GM23338 (cell line): Measurements from ENCODE around the gene POLR2F.

Experiments used
- CTCF ChIP-seq, 2 experiments: fragments of 200-600 bp in 1 of 2; sonication (generic) in 1 of 2; conservative IDR thresholded peaks; 2 replicates each; pipeline versions ENCODE4 v1.5.1 to v1.6.1; 2016 to 2017; ENCODE audit warnings: antibody characterized with exemption in 2 of 2, low read depth in 2 of 2, mild to moderate bottlenecking in 2 of 2, moderate library complexity in 1 of 2
- EZH2 ChIP-seq: fragments of 200-600 bp; sonication (generic); IDR thresholded peaks from one replicate; pipeline ENCODE4 v1.8.0; 2017; ENCODE audit warnings: antibody characterized with exemption, mild to moderate bottlenecking, low read depth; ENCODE audit not compliant: unreplicated experiment
- EZH2phosphoT487 ChIP-seq: fragments of 200-600 bp; sonication (generic); IDR thresholded peaks from one replicate; pipeline ENCODE4 v1.8.1; 2018; ENCODE audit warnings: antibody characterized with exemption; ENCODE audit not compliant: unreplicated experiment
- POLR2AphosphoS5 ChIP-seq: IDR thresholded peaks from 2 replicates; pipeline ENCODE4 v1.6.1; 2016; ENCODE audit warnings: antibody characterized with exemption, low read depth

GRCh38 chr22:37998543-37998942 lies 45.0 kb downstream of the POLR2F start:
- no peak for TF ChIP-seq POLR2AphosphoS5
- no peak for TF ChIP-seq EZH2phosphoT487
- TF ChIP-seq EZH2, result no peak
- TF ChIP-seq CTCF (conservative IDR thresholded peaks at IDR 0.05; ENCODE audit: low read depth in 2 of 2), result no peak
